Endodermal cell (in vitro differentiated cells): ENCODE measurements around the gene C8G. TPM values are rescaled to one million over a fixed set of nuclear protein-coding genes. Genes with fewer than 3 reads are reported as not detected.

Experiments
- DNase-seq: peaks from one replicate; pipeline ENCODE4 v3.0.0-alpha.2; 2017
- H3K27ac ChIP-seq: 2 replicates; pipeline ENCODE4 v1.5.1; 2013; ENCODE audit warnings: mild to moderate bottlenecking, low read depth, low read length, moderate library complexity
- H3K27me3 ChIP-seq: 2 replicates; pipeline ENCODE4 v1.6.1; 2013; ENCODE audit warnings: mild to moderate bottlenecking, low read length, moderate library complexity; ENCODE audit not compliant: insufficient read depth, control insufficient read depth, poor library complexity, severe bottlenecking
- H3K36me3 ChIP-seq: 2 replicates; pipeline ENCODE4 v1.7.0; 2013; ENCODE audit warnings: mild to moderate bottlenecking, low read length, moderate library complexity; ENCODE audit not compliant: control insufficient read depth, insufficient read depth
- H3K4me1 ChIP-seq: one replicate; pipeline ENCODE4 v1.7.0; 2013; ENCODE audit warnings: low read length; ENCODE audit not compliant: control insufficient read depth, insufficient read depth
- H3K4me3 ChIP-seq: 2 replicates; pipeline ENCODE4 v1.5.1; 2013; ENCODE audit warnings: mild to moderate bottlenecking, low read length, moderate library complexity
- H3K9ac ChIP-seq: 2 replicates; pipeline ENCODE4 v1.6.1; 2013; ENCODE audit warnings: mild to moderate bottlenecking, low read length, moderate library complexity; ENCODE audit not compliant: poor library complexity, severe bottlenecking; ENCODE audit errors: extremely low read depth
- H3K9me3 ChIP-seq: 2 replicates; pipeline ENCODE4 v1.6.1; 2013; ENCODE audit warnings: mild to moderate bottlenecking, low read length, moderate library complexity; ENCODE audit not compliant: control insufficient read depth
- H3K27ac Mint-ChIP-seq: 2 replicates; pipeline ENCODE4 v1.8.0; 2020; ENCODE audit warnings: mixed read lengths
- H3K27me3 Mint-ChIP-seq: 2 replicates; pipeline ENCODE4 v1.8.0; 2021; ENCODE audit warnings: mild to moderate bottlenecking, mixed read lengths; ENCODE audit not compliant: insufficient read depth
- H3K36me3 Mint-ChIP-seq: 2 replicates; pipeline ENCODE4 v1.8.0; 2020; ENCODE audit warnings: low read depth, mixed read lengths
- H3K4me1 Mint-ChIP-seq: 2 replicates; pipeline ENCODE4 v1.8.0; 2020; ENCODE audit warnings: mixed read lengths
- H3K4me3 Mint-ChIP-seq: 2 replicates; pipeline ENCODE4 v1.8.0; 2020; ENCODE audit warnings: mild to moderate bottlenecking, moderate library complexity, mixed read lengths
- H3K9me3 Mint-ChIP-seq: 2 replicates; pipeline ENCODE4 v1.8.0; 2020; ENCODE audit warnings: mild to moderate bottlenecking, mixed read lengths
- WGBS, 2 experiments: methylation state at CpG; one replicate each; pipeline versions ENCODE4 v1.1.5 to v1.1.7; 2013; ENCODE audit warnings: missing lambda C conversion rate in 2 of 2, mixed read lengths in 1 of 2; ENCODE audit not compliant: insufficient coverage in 1 of 2, insufficient read length in 1 of 2; 5-methylcytosine and 5-hydroxymethylcytosine counted together
- total RNA-seq, 2 donors: library from RNA; stranded (reverse); fragmentation: NEBNext Ultra II Directional in 1 of 2; extraction: Animal tissue kit (Norgen Biotek cat#: 25700) in 1 of 2; gene quantifications; 2 replicates in 1 of 2; 3 replicates in 1 of 2; pipeline ENCODE4 v1.2.1, GENCODE V29; 2021
- TF ChIP-seq, protein P1 (sequence below): fragments of 200-600 bp; sonication (generic); conservative IDR thresholded peaks from 2 replicates; pipeline ENCODE4 v1.5.0; 2021; ENCODE audit warnings: antibody characterized with exemption, mild to moderate bottlenecking

C8G gene
- total RNA-seq, 2 donors from 2014 or later, result 1.2 to 1.6 TPM

GRCh38 chr9:136991993-136992818, 47.2 kb downstream of the C8G start, which contains the start of gene PAXX:
Gene PAXX, plus strand, starts transcription at chr9:136992422. Its CDS starts 22 bp downstream, at chr9:136992444.
- Histone ChIP-seq H3K27ac (no peak within 1 kb of the TSS), H3K9me3 (peaks cover 14% of the 10 kb centered on the region), H3K36me3 (peaks cover 9% of the 10 kb centered on the region), H3K4me1 (peaks cover 4% of the 10 kb centered on the region), H3K27me3 (no peaks in the 10 kb centered on the region), H3K4me3 (peak within 1 kb of the TSS; percentile 90), H3K9ac (peak within 1 kb of the TSS; percentile 47)
- Mint-ChIP-seq H3K27me3 (peaks cover 18% of the 10 kb centered on the region), H3K4me3 (peak within 1 kb of the TSS; percentile 73), H3K9me3 (peaks cover 17% of the 10 kb centered on the region), H3K27ac (no peak within 1 kb of the TSS), H3K36me3 (peaks cover 4% of the 10 kb centered on the region), H3K4me1 (peaks cover 6% of the 10 kb centered on the region)
- WGBS, 2 experiments, result 4 to 17% methylated on average over 20 to 88 of the region's 92 CpGs
- TF ChIP-seq, protein P1, sequence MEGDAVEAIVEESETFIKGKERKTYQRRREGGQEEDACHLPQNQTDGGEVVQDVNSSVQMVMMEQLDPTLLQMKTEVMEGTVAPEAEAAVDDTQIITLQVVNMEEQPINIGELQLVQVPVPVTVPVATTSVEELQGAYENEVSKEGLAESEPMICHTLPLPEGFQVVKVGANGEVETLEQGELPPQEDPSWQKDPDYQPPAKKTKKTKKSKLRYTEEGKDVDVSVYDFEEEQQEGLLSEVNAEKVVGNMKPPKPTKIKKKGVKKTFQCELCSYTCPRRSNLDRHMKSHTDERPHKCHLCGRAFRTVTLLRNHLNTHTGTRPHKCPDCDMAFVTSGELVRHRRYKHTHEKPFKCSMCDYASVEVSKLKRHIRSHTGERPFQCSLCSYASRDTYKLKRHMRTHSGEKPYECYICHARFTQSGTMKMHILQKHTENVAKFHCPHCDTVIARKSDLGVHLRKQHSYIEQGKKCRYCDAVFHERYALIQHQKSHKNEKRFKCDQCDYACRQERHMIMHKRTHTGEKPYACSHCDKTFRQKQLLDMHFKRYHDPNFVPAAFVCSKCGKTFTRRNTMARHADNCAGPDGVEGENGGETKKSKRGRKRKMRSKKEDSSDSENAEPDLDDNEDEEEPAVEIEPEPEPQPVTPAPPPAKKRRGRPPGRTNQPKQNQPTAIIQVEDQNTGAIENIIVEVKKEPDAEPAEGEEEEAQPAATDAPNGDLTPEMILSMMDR, result no peak
- peak; percentile 96 for DNase-seq

DNA sequence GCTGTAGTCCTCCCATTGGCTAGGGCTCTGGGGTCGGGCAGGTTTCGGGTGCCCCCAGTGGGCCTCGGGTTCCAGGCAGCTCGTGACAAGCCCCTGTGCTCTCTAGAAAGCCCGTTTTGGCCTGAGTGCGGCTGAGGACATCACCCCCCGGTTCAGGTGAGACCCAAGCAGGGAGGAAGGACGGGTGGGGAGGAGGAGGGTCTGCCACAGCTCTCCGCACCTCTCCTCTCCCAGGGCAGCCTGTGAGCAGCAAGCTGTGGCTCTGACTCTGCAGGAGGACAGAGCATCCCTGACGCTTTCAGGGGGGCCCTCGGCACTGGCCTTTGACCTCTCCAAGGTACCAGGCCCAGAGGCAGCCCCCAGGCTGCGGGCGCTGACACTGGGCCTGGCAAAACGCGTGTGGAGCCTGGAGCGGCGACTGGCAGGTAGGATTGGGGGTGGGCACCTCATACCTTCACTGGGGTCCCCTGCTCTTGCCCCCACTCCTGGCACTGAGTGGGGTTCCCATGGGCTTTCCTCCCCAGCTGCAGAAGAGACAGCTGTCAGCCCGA, 47.9 kb downstream of the C8G start:
- peak overlapping the region; percentile 47 for H3K9ac ChIP-seq
- Mint-ChIP-seq H3K36me3 (peaks cover 4% of the 10 kb centered on the region), H3K27ac (no peak overlapping the region)

DNA sequence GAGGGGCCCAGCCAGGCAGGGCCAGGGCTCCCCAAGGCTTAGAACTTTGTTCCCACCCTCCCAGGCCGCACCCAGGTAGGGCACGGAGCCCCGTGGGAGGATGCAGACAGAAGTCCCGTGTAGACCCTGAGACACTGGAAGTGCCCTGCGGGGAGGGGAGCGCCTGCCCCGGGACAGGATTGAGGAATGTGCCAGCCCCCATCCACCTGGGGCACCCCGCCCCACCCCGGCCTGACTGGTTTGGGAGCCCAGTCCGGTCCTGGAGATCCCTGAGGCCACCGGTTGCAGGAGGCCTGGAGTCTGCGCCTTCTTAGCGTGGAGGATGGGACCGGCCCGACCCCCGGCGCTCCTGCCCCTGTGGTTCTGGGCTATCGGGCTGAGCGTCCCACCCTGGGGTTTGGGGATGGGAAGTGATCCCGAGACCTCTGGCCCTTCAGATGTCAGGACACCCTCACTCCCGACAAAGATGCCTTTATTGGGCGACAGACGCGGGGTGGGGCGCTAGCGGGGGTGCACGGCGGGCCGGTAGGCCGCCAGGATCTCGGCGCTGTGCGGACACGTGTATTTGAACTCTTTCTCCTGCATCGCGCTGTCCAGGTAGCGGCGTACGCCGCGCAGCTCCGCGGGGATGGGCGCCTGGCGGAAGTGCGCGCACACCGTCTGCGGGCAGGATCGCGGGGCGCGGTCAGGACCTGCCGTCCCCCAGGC, 49.3 kb downstream of the C8G start:
- no peak for DNase-seq
- Histone ChIP-seq H3K4me3 (no peak overlapping the region), H3K27ac (no peak overlapping the region), H3K9ac (no peak overlapping the region), H3K36me3 (peaks cover 9% of the 10 kb centered on the region), H3K4me1 (peaks cover 4% of the 10 kb centered on the region), H3K9me3 (peaks cover 14% of the 10 kb centered on the region), H3K27me3 (no peaks in the 10 kb centered on the region)
- 84 to 91% methylated on average over 45 to 54 of the region's 54 CpGs for WGBS, 2 experiments
- peaks cover 8% of the 10 kb centered on the region for H3K27me3 Mint-ChIP-seq
- H3K4me1 Mint-ChIP-seq, result peaks cover 6% of the 10 kb centered on the region
- H3K27ac Mint-ChIP-seq, result no peak overlapping the region
- H3K9me3 Mint-ChIP-seq, result peaks cover 17% of the 10 kb centered on the region
- peak overlapping the region; percentile 73 for H3K4me3 Mint-ChIP-seq
- TF ChIP-seq, protein P1, result no peak
- peaks cover 4% of the 10 kb centered on the region for H3K36me3 Mint-ChIP-seq

More for the DNA sequence above, 47.9 kb downstream of the C8G start:
- H3K4me3 Mint-ChIP-seq, result peak overlapping the region; percentile 73
- peak overlapping the region; percentile 90 for H3K4me3 ChIP-seq
- H3K4me1 ChIP-seq, result peaks cover 4% of the 10 kb centered on the region
- H3K36me3 ChIP-seq, result peaks cover 9% of the 10 kb centered on the region
- 46 to 56% methylated on average over 10 to 18 of the region's 18 CpGs for WGBS, 2 experiments
- H3K4me1 Mint-ChIP-seq, result peaks cover 6% of the 10 kb centered on the region
- DNase-seq, result peak; percentile 72
- H3K27ac ChIP-seq, result no peak overlapping the region
- peaks cover 14% of the 10 kb centered on the region for H3K9me3 ChIP-seq
- no peaks in the 10 kb centered on the region for H3K27me3 ChIP-seq
- TF ChIP-seq, protein P1, result no peak
- H3K9me3 Mint-ChIP-seq, result peaks cover 17% of the 10 kb centered on the region
- H3K27me3 Mint-ChIP-seq, result peaks cover 11% of the 10 kb centered on the region
